Lower lobe of right lung (tissue), 2 donors: ENCODE measurements around the gene DALRD3. TPM values are rescaled to one million over a fixed set of nuclear protein-coding genes. Genes with fewer than 3 reads are reported as not detected.
A peak's percentile ranks its signal among the peaks of the same experiment; 100 is the strongest.

Source experiments
- ATAC-seq, 2 donors: fragments of 200-7000 bp; cut with Tn5 transposase; one replicate each; pipeline ENCODE4 v1.9.1; 2020 to 2022; ENCODE audit warnings: mild to moderate bottlenecking in 2 of 2, moderate library complexity in 2 of 2
- DNase-seq: peaks from one replicate; pipeline ENCODE4 v3.0.0-alpha.2; 2020
- H3K27ac ChIP-seq: fragments of 200-600 bp; one replicate; pipeline ENCODE4 v1.8.0; 2022
- H3K27me3 ChIP-seq: fragments of 200-600 bp; one replicate; pipeline ENCODE4 v1.8.0; 2022; ENCODE audit warnings: low read depth
- H3K36me3 ChIP-seq: fragments of 200-600 bp; one replicate; pipeline ENCODE4 v1.8.0; 2022; ENCODE audit warnings: mild to moderate bottlenecking
- H3K4me1 ChIP-seq: fragments of 200-600 bp; one replicate; pipeline ENCODE4 v1.8.0; 2022
- H3K4me3 ChIP-seq: fragments of 200-600 bp; one replicate; pipeline ENCODE4 v1.8.0; 2022; ENCODE audit warnings: mild to moderate bottlenecking
- H3K9me3 ChIP-seq: fragments of 200-600 bp; one replicate; pipeline ENCODE4 v1.8.0; 2022
- CTCF ChIP-seq: fragments of 200-600 bp; IDR thresholded peaks from one replicate; pipeline ENCODE4 v1.8.0; 2022; ENCODE audit warnings: antibody characterized with exemption, mild to moderate bottlenecking
- intact Hi-C: fragments of 100-400 bp; cut with DNase I; formaldehyde crosslinking; loops from one replicate; pipeline ENCODE4 v1.11.0; 2022
- total RNA-seq: library from RNA; stranded (reverse); fragmentation: NEBNext Ultra II Directional; extraction: Animal tissue kit (Norgen Biotek cat#: 25700); gene quantifications from one replicate; pipeline ENCODE4 v1.2.1, GENCODE V29; 2021
- donor health status: DM: no; HTN: yes; CAD: no; lungs with severe emphysema.

The DALRD3 gene
- total RNA-seq, 1 donor from 2014 or later, result 28.1 TPM

- H3K4me1 ChIP-seq, result peaks cover 9% of the 10 kb centered on the region
- peaks cover 100% of the 10 kb centered on the region for H3K36me3 ChIP-seq
- peak in 1 of 2 donors; percentile 17 for ATAC-seq
- no peaks in the 10 kb centered on the region for H3K27me3 ChIP-seq
- intact Hi-C loops, result no loop called here
- no peak overlapping the region for H3K4me3 ChIP-seq
- no peaks in the 10 kb centered on the region for H3K9me3 ChIP-seq
- no peak for TF ChIP-seq CTCF
- no peak for DNase-seq
- H3K27ac ChIP-seq, result no peak overlapping the region
These were observed 16.9 kb upstream of the DALRD3 start for GRCh38 chr3:49035281-49035680.

- H3K4me3 ChIP-seq, result no peak overlapping the region
- DNase-seq (no peak), ATAC-seq (no peak)
- intact Hi-C loops, result no loop called here
- H3K9me3 ChIP-seq, result no peaks in the 10 kb centered on the region
- H3K27me3 ChIP-seq, result no peaks in the 10 kb centered on the region
- peaks cover 9% of the 10 kb centered on the region for H3K4me1 ChIP-seq
- H3K27ac ChIP-seq, result no peak overlapping the region
- no peak for TF ChIP-seq CTCF
- peaks cover 100% of the 10 kb centered on the region for H3K36me3 ChIP-seq
These were observed 16.3 kb upstream of the DALRD3 start for GRCh38 chr3:49034650-49035049.

- peaks cover 82% of the 10 kb centered on the region for H3K36me3 ChIP-seq
- H3K4me3 ChIP-seq, result no peak overlapping the region
- H3K9me3 ChIP-seq, result no peaks in the 10 kb centered on the region
- H3K27me3 ChIP-seq, result no peaks in the 10 kb centered on the region
- ATAC-seq, result no peak
- intact Hi-C loops, result no loop called here
- no peak for DNase-seq
- H3K4me1 ChIP-seq, result peaks cover 19% of the 10 kb centered on the region
- no peak for TF ChIP-seq CTCF
- H3K27ac ChIP-seq, result no peak overlapping the region
These were observed 14.4 kb upstream of the DALRD3 start for GRCh38 chr3:49032646-49033304.

GRCh38 chr3:49030321-49030720 lies 11.9 kb upstream of the DALRD3 start:
- Histone ChIP-seq H3K9me3 (no peaks in the 10 kb centered on the region), H3K4me1 (peaks cover 18% of the 10 kb centered on the region), H3K27me3 (no peaks in the 10 kb centered on the region), H3K4me3 (no peak overlapping the region), H3K27ac (no peak overlapping the region), H3K36me3 (peaks cover 73% of the 10 kb centered on the region)
- no peak for ATAC-seq
- intact Hi-C loops, result no loop called here
- no peak for DNase-seq
- no peak for TF ChIP-seq CTCF

GRCh38 chr3:49029563-49029884 lies 11.1 kb upstream of the DALRD3 start:
- no peaks in the 10 kb centered on the region for H3K27me3 ChIP-seq
- no peak for TF ChIP-seq CTCF
- H3K36me3 ChIP-seq, result peaks cover 73% of the 10 kb centered on the region
- DNase-seq, result no peak
- H3K27ac ChIP-seq, result peak overlapping the region; percentile 91
- H3K9me3 ChIP-seq, result no peaks in the 10 kb centered on the region
- intact Hi-C loops, result no loop called here
- H3K4me3 ChIP-seq, result peak overlapping the region; percentile 72
- H3K4me1 ChIP-seq, result peaks cover 14% of the 10 kb centered on the region
- no peak for ATAC-seq
